Stomach (tissue), 9 donors: Measurements from ENCODE around the gene NMS. TPM values are rescaled to one million over a fixed set of nuclear protein-coding genes. Genes with fewer than 3 reads are reported as not detected.

ENCODE experiments used
- DNase-seq, 2 donors: peaks; one replicate each; pipeline versions ENCODE4 v3.0.0 to v3.0.0-alpha.2; 2013 to 2019
- H3K27ac ChIP-seq, 5 donors: fragments of 200-600 bp in 4 of 5; sonication (generic) in 4 of 5; one replicate each; pipeline ENCODE4 v1.5.1; 2013 to 2019; ENCODE audit warnings: mild to moderate bottlenecking in 1 of 5, moderate library complexity in 1 of 5
- H3K27me3 ChIP-seq, 3 donors: fragments of 200-600 bp; sonication (generic); one replicate each; pipeline ENCODE4 v1.5.1; 2017 to 2019; ENCODE audit warnings: mixed run types in 1 of 3
- H3K36me3 ChIP-seq, 4 donors: fragments of 200-600 bp; sonication (generic); 1 replicate in 3 of 4; 2 replicates in 1 of 4; pipeline ENCODE4 v1.5.1; 2016 to 2019
- H3K4me1 ChIP-seq, 4 donors: fragments of 200-600 bp; sonication (generic); one replicate each; pipeline ENCODE4 v1.5.1; 2016 to 2019
- H3K4me3 ChIP-seq, 4 donors: fragments of 200-600 bp; sonication (generic) in 3 of 4; one replicate each; pipeline ENCODE4 v1.5.1; 2016 to 2019; ENCODE audit warnings: mild to moderate bottlenecking in 1 of 4
- H3K9me3 ChIP-seq, 4 donors: fragments of 200-600 bp; sonication (generic); one replicate each; pipeline ENCODE4 v1.5.1; 2016 to 2019
- EP300 ChIP-seq: sonication (generic); formaldehyde crosslinking; IDR thresholded peaks from one replicate; pipeline ENCODE4 v1.6.1; 2017; ENCODE audit warnings: antibody characterized with exemption
- POLR2A ChIP-seq, 4 donors: fragments of 450-650 bp; IDR thresholded peaks; one replicate each; pipeline ENCODE4 v1.6.1; 2016; ENCODE audit warnings: antibody characterized with exemption in 4 of 4, control low read depth in 2 of 4, mild to moderate bottlenecking in 1 of 4, moderate library complexity in 1 of 4
- POLR2AphosphoS5 ChIP-seq, 3 donors: sonication (generic); formaldehyde crosslinking; IDR thresholded peaks; one replicate each; pipeline ENCODE4 v1.6.1; 2016; ENCODE audit warnings: antibody characterized with exemption in 3 of 3
- WGBS, 5 donors: extraction: QIAGEN DNeasy Blood & Tissue Kit in 3 of 5; methylation state at CpG; one replicate each; pipeline versions ENCODE4 v1.1.5 to v1.1.7; 2013 to 2018; 5-methylcytosine and 5-hydroxymethylcytosine counted together
- intact Hi-C: fragments of 100-400 bp; cut with DNase I; formaldehyde crosslinking; loops from one replicate; pipeline ENCODE4 v1.15.1; 2023; ENCODE audit warnings: low total_unique reads
- polyA plus RNA-seq, 3 donors: library from polyadenylated mRNA; stranded (reverse); fragments of 200-250 nt; gene quantifications; one replicate each; pipeline ENCODE4 v1.2.3, GENCODE V29; 2013
- total RNA-seq, 5 donors: library from RNA; depleted of rRNA; stranded (reverse); fragments of >200 nt; gene quantifications; one replicate each; pipeline versions ENCODE4 v1.1.0 to v1.2.3, GENCODE V29; 2014 to 2016
- TF ChIP-seq, protein P1 (sequence below), 7 experiments: fragments of 450-650 bp in 4 of 7; fragments of 200-600 bp in 3 of 7; sonication (generic) in 3 of 7; IDR thresholded peaks; one replicate each; pipeline ENCODE4 v1.5.1; 2016 to 2019; ENCODE audit warnings: antibody characterized with exemption in 7 of 7, control low read depth in 2 of 7, mild to moderate bottlenecking in 1 of 7
- donor health status: healthy with polysubstance abuse.
- donor health status: Bipolar disorder and iron deficiency.
- donor health status: healthy.

Gene NMS
- total and polyA plus RNA-seq, 8 donors: not detected

DNA sequence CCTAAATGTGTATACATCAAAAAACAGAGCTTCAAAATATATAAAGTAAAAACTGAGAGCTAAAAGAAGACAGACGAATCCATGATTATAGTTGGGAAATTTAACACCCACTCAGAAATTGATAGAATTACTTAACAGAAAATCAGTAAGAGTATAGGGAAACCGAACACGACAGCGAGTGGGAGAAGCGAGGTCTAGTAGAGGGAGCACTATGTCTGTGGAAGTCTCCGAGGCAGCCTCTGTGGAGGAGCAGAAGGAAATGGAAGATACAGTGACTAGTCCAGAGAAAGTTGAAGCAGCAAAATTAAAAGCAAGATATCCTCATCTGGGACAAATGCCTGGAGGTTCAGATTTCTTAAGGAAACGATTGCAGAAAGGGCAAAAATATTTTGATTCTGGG lies 38.8 kb downstream of the NMS start:
- Histone ChIP-seq H3K9me3 (peaks cover 0 to 14% (median 11%) of the 10 kb centered on the region in 4 donors), H3K4me1 (peaks cover 0 to 8% (median 3%) of the 10 kb centered on the region in 4 donors), H3K36me3 (no peaks in the 10 kb centered on the region), H3K27ac (no peak overlapping the region), H3K4me3 (no peak overlapping the region), H3K27me3 (no peaks in the 10 kb centered on the region)
- DNase-seq: no peak
- intact Hi-C loops: no loop called here
- TF ChIP-seq, protein P1, sequence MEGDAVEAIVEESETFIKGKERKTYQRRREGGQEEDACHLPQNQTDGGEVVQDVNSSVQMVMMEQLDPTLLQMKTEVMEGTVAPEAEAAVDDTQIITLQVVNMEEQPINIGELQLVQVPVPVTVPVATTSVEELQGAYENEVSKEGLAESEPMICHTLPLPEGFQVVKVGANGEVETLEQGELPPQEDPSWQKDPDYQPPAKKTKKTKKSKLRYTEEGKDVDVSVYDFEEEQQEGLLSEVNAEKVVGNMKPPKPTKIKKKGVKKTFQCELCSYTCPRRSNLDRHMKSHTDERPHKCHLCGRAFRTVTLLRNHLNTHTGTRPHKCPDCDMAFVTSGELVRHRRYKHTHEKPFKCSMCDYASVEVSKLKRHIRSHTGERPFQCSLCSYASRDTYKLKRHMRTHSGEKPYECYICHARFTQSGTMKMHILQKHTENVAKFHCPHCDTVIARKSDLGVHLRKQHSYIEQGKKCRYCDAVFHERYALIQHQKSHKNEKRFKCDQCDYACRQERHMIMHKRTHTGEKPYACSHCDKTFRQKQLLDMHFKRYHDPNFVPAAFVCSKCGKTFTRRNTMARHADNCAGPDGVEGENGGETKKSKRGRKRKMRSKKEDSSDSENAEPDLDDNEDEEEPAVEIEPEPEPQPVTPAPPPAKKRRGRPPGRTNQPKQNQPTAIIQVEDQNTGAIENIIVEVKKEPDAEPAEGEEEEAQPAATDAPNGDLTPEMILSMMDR (IDR thresholded peaks at IDR 0.05): no peak
- no peak for TF ChIP-seq POLR2A (IDR thresholded peaks at IDR 0.05)
- no peak for TF ChIP-seq POLR2AphosphoS5 (IDR thresholded peaks at IDR 0.05)
- TF ChIP-seq EP300: no peak
- WGBS, 5 donors: 85 to 93% (median 91%) methylated on average over 7 of the region's 7 CpGs

DNA sequence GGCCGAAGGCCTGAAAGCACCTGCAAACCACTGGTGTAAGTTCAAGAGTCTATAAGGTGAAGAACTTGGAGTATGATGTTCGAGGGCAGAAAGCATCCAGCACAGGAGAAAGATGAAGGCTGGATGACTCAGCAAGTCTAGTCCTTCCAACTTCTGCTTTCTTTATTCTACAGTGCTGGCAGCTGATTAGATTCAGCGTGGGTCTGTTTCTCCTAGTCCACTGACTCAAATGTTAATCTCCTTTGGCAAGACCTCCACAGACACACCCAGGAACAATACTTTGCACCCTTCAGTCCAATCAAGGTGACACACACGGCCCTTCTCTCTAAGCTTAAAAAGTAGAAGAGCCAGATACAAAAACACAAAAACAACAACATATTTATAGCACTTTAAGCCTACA lies 43.4 kb downstream of the NMS start:
- TF ChIP-seq POLR2AphosphoS5 (IDR thresholded peaks at IDR 0.05): peak in 1 of 3 donors; percentile 39
- TF ChIP-seq, protein P1 (IDR thresholded peaks at IDR 0.05): no peak
- no peaks in the 10 kb centered on the region for H3K9me3 ChIP-seq
- intact Hi-C loops: no loop called here
- no peaks in the 10 kb centered on the region for H3K36me3 ChIP-seq
- H3K4me3 ChIP-seq: no peak overlapping the region
- no peak overlapping the region for H3K27ac ChIP-seq
- no peaks in the 10 kb centered on the region for H3K27me3 ChIP-seq
- no peak for DNase-seq
- WGBS, 5 donors: 34 to 52% (median 40%) methylated on average over 4 of the region's 4 CpGs
- H3K4me1 ChIP-seq: peaks cover 0 to 8% (median 3%) of the 10 kb centered on the region in 4 donors

DNA sequence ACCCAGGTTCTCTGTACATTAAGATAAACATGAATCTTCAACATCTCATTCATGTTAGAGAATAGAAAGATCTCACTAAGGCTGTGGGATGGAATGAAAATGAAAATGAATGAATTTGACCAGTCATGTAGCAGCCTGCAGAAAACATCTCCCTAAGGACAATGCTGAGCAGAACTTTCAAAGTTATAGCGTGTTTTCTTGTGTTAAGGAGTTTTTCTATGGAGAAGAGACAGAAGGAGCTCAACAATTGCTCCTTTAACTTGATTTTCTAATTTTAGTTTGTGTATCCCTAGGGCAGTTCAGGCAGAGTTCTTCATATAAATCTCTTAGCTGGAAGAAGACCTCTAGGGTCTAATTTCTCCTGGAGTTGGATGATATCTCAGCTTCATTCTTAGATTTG lies 47.3 kb downstream of the NMS start:
- TF ChIP-seq, protein P1 (IDR thresholded peaks at IDR 0.05): no peak
- no peak for TF ChIP-seq POLR2AphosphoS5 (IDR thresholded peaks at IDR 0.05)
- no peak for TF ChIP-seq POLR2A (IDR thresholded peaks at IDR 0.05)
- no peak for TF ChIP-seq EP300
- Histone ChIP-seq H3K27ac (no peak overlapping the region), H3K27me3 (no peaks in the 10 kb centered on the region), H3K9me3 (no peaks in the 10 kb centered on the region), H3K4me3 (no peak overlapping the region), H3K36me3 (no peaks in the 10 kb centered on the region), H3K4me1 (peaks cover 0 to 8% (median 3%) of the 10 kb centered on the region in 4 donors)
- WGBS, 5 donors: 67 to 90% (median 81%) methylated on average over 1 of the region's 1 CpG
- DNase-seq: no peak
- intact Hi-C loops: no loop called here

DNA sequence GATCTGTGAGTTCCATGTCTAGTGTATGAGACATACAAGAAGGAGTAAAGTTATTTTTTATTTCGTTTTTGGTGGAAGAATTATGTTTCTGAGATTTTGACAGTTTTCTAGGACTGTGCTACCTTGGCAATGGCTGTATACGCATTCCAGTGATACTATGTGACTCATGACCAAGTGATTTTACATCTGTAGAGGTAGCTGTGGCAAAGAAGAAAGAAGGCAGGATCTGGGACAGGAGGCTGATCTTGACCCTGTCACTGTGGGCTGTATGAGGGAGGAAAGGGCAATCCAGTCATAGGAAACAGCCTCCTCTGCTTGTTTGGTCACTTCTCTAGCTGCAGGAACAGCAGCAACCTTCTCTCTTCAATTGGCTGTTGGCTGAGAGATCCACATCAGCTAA lies 48.5 kb downstream of the NMS start:
- Histone ChIP-seq H3K4me1 (peaks cover 0 to 2% (median under 1%) of the 10 kb centered on the region in 4 donors), H3K9me3 (no peaks in the 10 kb centered on the region), H3K27me3 (no peaks in the 10 kb centered on the region), H3K4me3 (no peak overlapping the region), H3K27ac (no peak overlapping the region), H3K36me3 (no peaks in the 10 kb centered on the region)
- TF ChIP-seq EP300: no peak
- TF ChIP-seq POLR2AphosphoS5 (IDR thresholded peaks at IDR 0.05): no peak
- TF ChIP-seq, protein P1 (IDR thresholded peaks at IDR 0.05): no peak
- no peak for TF ChIP-seq POLR2A (IDR thresholded peaks at IDR 0.05)
- DNase-seq: no peak
- intact Hi-C loops: no loop called here
- 62 to 81% (median 73%) methylated on average over 2 of the region's 2 CpGs for WGBS, 5 donors
